HepG2 (cell line): ENCODE data around the gene BDNF. TPM values are rescaled to one million over a fixed set of nuclear protein-coding genes. Genes with fewer than 3 reads are reported as not detected.

Experiments
- ATAC-seq: fragments of 200-7000 bp; cut with Tn5 transposase; 3 replicates; pipeline ENCODE4 v1.9.1; 2020; ENCODE audit warnings: mild to moderate bottlenecking, moderate library complexity
- BruUV-seq: library from RNA; stranded (reverse); fragments of 400-500 nt; replicated peaks from 2 replicates; lab custom pipeline; 2021; lab: Mats Ljungman, UMichigan
- CTCF ChIA-PET: fragments of 300-600 bp; formaldehyde crosslinking; extraction: SDS; loops from one replicate; lab custom pipeline; 2021; ENCODE audit warnings: low total read pairs, inconsistent platforms, low intra/inter-chr PET ratio; lab: Yijun Ruan, JAX
- POLR2A ChIA-PET: fragments of 350-600 bp; sonication (Branson Sonifier 250); formaldehyde crosslinking; loops from one replicate; lab custom pipeline; 2020; ENCODE audit warnings: antibody characterized with exemption, inconsistent platforms; lab: Yijun Ruan, JAX
- DNase-seq: peaks from one replicate; pipeline ENCODE4 v3.0.0-alpha.2; 2015; ENCODE audit warnings: low spot score
- FAIRE-seq: peaks from 3 replicates; lab custom pipeline; 2011; peaks lifted over from hg19 to GRCh38; lab: Jason Lieb, UNC
- H2AFZ ChIP-seq: one replicate; pipeline ENCODE4 v1.6.1; 2011; ENCODE audit warnings: low read length, inconsistent platforms
- H3K27ac ChIP-seq: fragments of 300-600 bp; 3 replicates; pipeline ENCODE4 v1.8.0; 2011; ENCODE audit warnings: mixed run types, mild to moderate bottlenecking, mixed read lengths, low read length, inconsistent platforms; ENCODE audit not compliant: insufficient read depth; ENCODE audit errors: extremely low read length
- H3K27me3 ChIP-seq, 2 experiments: fragments of 200-600 bp in 1 of 2; 2 replicates in 1 of 2; 3 replicates in 1 of 2; pipeline versions ENCODE4 v1.6.0 to v1.8.0; 2011; ENCODE audit warnings: low read length in 2 of 2, mild to moderate bottlenecking in 2 of 2, moderate library complexity in 2 of 2, inconsistent platforms in 1 of 2; ENCODE audit not compliant: insufficient read depth in 2 of 2, control insufficient read depth in 1 of 2
- H3K36me3 ChIP-seq, 2 experiments: fragments of 200-600 bp in 1 of 2; replicated peaks in 1 of 2; 2 replicates in 1 of 2; 3 replicates in 1 of 2; pipeline versions ENCODE4 v1.5.1 to v1.8.0; 2011; ENCODE audit warnings: low read length in 2 of 2, inconsistent platforms in 1 of 2; ENCODE audit not compliant: insufficient read depth in 2 of 2, control insufficient read depth in 1 of 2
- H3K4me1 ChIP-seq: 2 replicates; pipeline ENCODE4 v1.5.1; 2012; ENCODE audit warnings: low read length, inconsistent platforms; ENCODE audit not compliant: insufficient read depth
- H3K4me2 ChIP-seq: 2 replicates; pipeline ENCODE4 v1.6.0; 2011; ENCODE audit warnings: low read depth, low read length, inconsistent platforms
- H3K4me3 ChIP-seq, 3 experiments: fragments of 200-600 bp in 1 of 3; sonication (generic), shearing (Covaris generic) in 1 of 3; replicated peaks in 1 of 3; 2 replicates each; pipeline ENCODE4 v1.5.1; 2011 to 2016; ENCODE audit warnings: low read length in 3 of 3, inconsistent platforms in 2 of 3, low read depth in 2 of 3, mild to moderate bottlenecking in 2 of 3, control low read depth in 1 of 3, mixed read lengths in 1 of 3; ENCODE audit not compliant: insufficient read depth in 1 of 3
- H3K79me2 ChIP-seq: one replicate; pipeline ENCODE4 v1.6.1; 2011; ENCODE audit warnings: low read length, inconsistent platforms; ENCODE audit not compliant: insufficient read depth
- H3K9ac ChIP-seq: 2 replicates; pipeline ENCODE4 v1.6.0; 2011; ENCODE audit warnings: mild to moderate bottlenecking, low read depth, low read length, inconsistent platforms; ENCODE audit not compliant: insufficient read depth
- H3K9me3 ChIP-seq: 2 replicates; pipeline ENCODE4 v1.5.1; 2012; ENCODE audit warnings: mild to moderate bottlenecking, low read length
- H4K20me1 ChIP-seq: 2 replicates; pipeline ENCODE4 v1.6.0; 2011; ENCODE audit warnings: inconsistent platforms, mild to moderate bottlenecking, low read length, moderate library complexity; ENCODE audit not compliant: insufficient read depth
- CBFB ChIP-seq: sonication (generic); formaldehyde crosslinking; IDR thresholded peaks from 2 replicates; pipeline ENCODE4 v1.4.0; 2020; ENCODE audit warnings: missing genetic modification reagents
- CREM ChIP-seq, 2 experiments: sonication (generic) in 1 of 2; formaldehyde crosslinking in 1 of 2; IDR thresholded peaks; 2 replicates each; pipeline versions ENCODE4 v1.4.0 to v1.6.1; 2016 to 2020; ENCODE audit warnings: antibody characterized with exemption in 1 of 2, mild to moderate bottlenecking in 1 of 2, missing genetic modification reagents in 1 of 2
- EEA1 ChIP-seq: sonication (generic); formaldehyde crosslinking; IDR thresholded peaks from 2 replicates; pipeline ENCODE4 v1.5.1; 2020; ENCODE audit warnings: mild to moderate bottlenecking, missing genetic modification reagents, borderline replicate concordance
- FOXA1 ChIP-seq, 2 experiments: fragments of 450-650 bp in 1 of 2; sonication (generic) in 1 of 2; formaldehyde crosslinking in 1 of 2; IDR thresholded peaks; 2 replicates each; pipeline versions ENCODE4 v1.4.0 to v1.6.1; 2016 to 2020; ENCODE audit warnings: missing genetic modification reagents in 1 of 2
- KAT2B ChIP-seq: fragments of 150-350 bp; IDR thresholded peaks from 2 replicates; pipeline ENCODE4 v1.6.1; 2014; ENCODE audit warnings: low read depth, low read length, borderline replicate concordance
- MAFK ChIP-seq, 2 experiments: IDR thresholded peaks in 1 of 2; conservative IDR thresholded peaks in 1 of 2; 2 replicates each; pipeline ENCODE4 v1.6.1; 2011; ENCODE audit warnings: improper control_type of control experiment in 2 of 2, low read length in 2 of 2
- RELA ChIP-seq: sonication (generic); formaldehyde crosslinking; IDR thresholded peaks from 2 replicates; pipeline ENCODE4 v1.4.0; 2020; ENCODE audit warnings: missing genetic modification reagents
- SMARCC2 ChIP-seq: fragments of 450-650 bp; IDR thresholded peaks from 2 replicates; pipeline ENCODE4 v1.6.1; 2017; ENCODE audit warnings: antibody characterized with exemption, mild to moderate bottlenecking
- ZFY ChIP-seq: sonication (generic); formaldehyde crosslinking; IDR thresholded peaks from 2 replicates; pipeline ENCODE4 v1.4.0; 2020; ENCODE audit warnings: missing genetic modification reagents
- ZNF431 ChIP-seq: sonication (generic); formaldehyde crosslinking; IDR thresholded peaks from 2 replicates; pipeline ENCODE4 v1.9.0; 2022; ENCODE audit warnings: missing genetic modification reagents, low read depth, mild to moderate bottlenecking, borderline replicate concordance
- ZNF501 ChIP-seq: sonication (generic); formaldehyde crosslinking; IDR thresholded peaks from 2 replicates; pipeline ENCODE4 v1.5.1; 2020; ENCODE audit warnings: mild to moderate bottlenecking, moderate library complexity, missing genetic modification reagents
- WGBS: methylation state at CpG from one replicate; pipeline ENCODE4 v1.1.6; 2017; ENCODE audit warnings: low lambda C conversion rate; 5-methylcytosine and 5-hydroxymethylcytosine counted together
- in situ Hi-C: cut with HindIII; loops from 2 replicates; pipeline ENCODE4 v1.10.0; 2017; ENCODE audit warnings: low pct_unique_long_range_greater_than_20kb; ENCODE audit not compliant: extremely low pct_ligation_motif_present
- intact Hi-C: fragments of 100-400 bp; cut with micrococcal nuclease; formaldehyde crosslinking; loops from one replicate; pipeline ENCODE4 v1.10.0; 2022; ENCODE audit not compliant: unreplicated experiment
- polyA plus RNA-seq, 8 experiments: library from polyadenylated mRNA; depleted of rRNA in 3 of 8; stranded (reverse) in 7 of 8; unstranded in 1 of 8; fragments of >200 nt; fragmentation: Illumina TruSeq in 4 of 8; extraction: Trizol in 4 of 8; gene quantifications; 2 replicates each; pipeline versions ENCODE4 v1.2.1 to v1.2.3, GENCODE V29; 2011 to 2016; ENCODE audit warnings: low read depth in 4 of 8, missing spikeins in 1 of 8, mixed read lengths in 1 of 8; ENCODE audit not compliant: insufficient read depth in 1 of 8
- total RNA-seq, 5 experiments: library from RNA; depleted of rRNA; stranded (reverse); fragments of >200 nt; fragmentation: Illumina TruSeq; extraction: Trizol; gene quantifications; 2 replicates each; pipeline ENCODE4 v1.2.3, GENCODE V29; 2016; ENCODE audit warnings: low read depth in 1 of 5
- TF ChIP-seq, protein P1 (sequence below): sonication (generic); formaldehyde crosslinking; IDR thresholded peaks from 2 replicates; pipeline ENCODE4 v1.8.0; 2022; ENCODE audit warnings: mild to moderate bottlenecking, missing genetic modification reagents
- TF ChIP-seq, protein P2 (sequence below): sonication (generic); formaldehyde crosslinking; IDR thresholded peaks from 2 replicates; pipeline ENCODE4 v1.4.0; 2020; ENCODE audit warnings: missing genetic modification reagents
- TF ChIP-seq, protein P3 (sequence below): IDR thresholded peaks from 2 replicates; pipeline ENCODE4 v1.6.1; 2016; ENCODE audit warnings: control low read depth
- TF ChIP-seq, protein P4 (sequence below): sonication (generic); formaldehyde crosslinking; IDR thresholded peaks from 2 replicates; pipeline ENCODE4 v1.5.0; 2020; ENCODE audit warnings: mild to moderate bottlenecking, missing genetic modification reagents, moderate library complexity

Gene BDNF
- total and polyA plus RNA-seq, 2 of the 13 experiments (the other 11 are each of a cell fraction or from before 2014, with no cell fraction given), result 0.02 TPM; not detected in 1

DNA sequence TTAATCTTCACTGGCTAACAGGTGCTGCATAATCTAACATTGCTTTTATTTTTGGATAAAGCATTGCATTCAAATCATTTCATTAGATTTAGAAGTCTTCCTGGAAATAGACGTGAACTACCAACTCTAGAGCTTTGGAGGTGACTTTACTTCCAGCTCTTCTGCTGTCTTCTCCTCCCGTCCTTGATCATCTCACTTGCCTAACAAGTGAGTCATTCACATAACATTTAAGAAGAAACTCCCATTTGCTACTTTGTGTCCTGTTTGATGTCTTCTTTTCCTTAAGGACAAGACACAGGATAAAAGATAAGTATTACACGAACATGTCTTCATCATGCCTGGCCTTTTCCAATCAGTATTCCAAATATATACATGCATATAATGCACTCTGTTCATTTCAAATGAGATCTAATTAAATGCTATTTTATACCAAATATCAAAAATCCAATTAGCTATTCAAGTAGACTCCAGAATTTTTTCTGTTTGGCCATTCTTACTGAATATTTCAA is 88.3 kb downstream of the BDNF start:
- ATAC-seq (no peak), FAIRE-seq (no peak), DNase-seq (no peak)
- Histone ChIP-seq H3K9ac (no peak overlapping the region), H3K9me3 (no peaks in the 10 kb centered on the region), H2AFZ (no peak overlapping the region), H4K20me1 (no peaks in the 10 kb centered on the region), H3K36me3 (no peaks in the 10 kb centered on the region), H3K4me2 (no peak overlapping the region), H3K27me3 (no peaks in the 10 kb centered on the region; a peak in 1 of 5 replicates), H3K4me3 (no peak overlapping the region), H3K79me2 (no peaks in the 10 kb centered on the region), H3K27ac (no peak overlapping the region), H3K4me1 (no peaks in the 10 kb centered on the region)
- 0% methylated on average over 3 of the region's 3 CpGs for WGBS
- ChIA-PET POLR2A (no interaction called here), CTCF (no interaction called here)
- in situ Hi-C loops, result no loop called here
- no TSS peak for BruUV-seq
- TF ChIP-seq ZNF431 (CRISPR knock-in tag) (no peak), ZFY (CRISPR knock-in tag) (no peak), SMARCC2 (no peak), FOXA1 (IDR thresholded peaks at IDR 0.05) (no peak), FOXA1 (CRISPR knock-in tag; IDR thresholded peaks at IDR 0.05) (no peak), CREM (IDR thresholded peaks at IDR 0.05) (no peak), CREM (CRISPR knock-in tag; IDR thresholded peaks at IDR 0.05) (no peak), ZNF501 (no peak), CBFB (no peak), RELA (no peak), KAT2B (no peak), MAFK (conservative IDR thresholded peaks at IDR 0.05 in 1 of 2, IDR thresholded peaks at IDR 0.05 in 1 of 2; ENCODE audit: low read length in 2 of 2) (no peak), EEA1 (no peak)
- TF ChIP-seq, protein P1, sequence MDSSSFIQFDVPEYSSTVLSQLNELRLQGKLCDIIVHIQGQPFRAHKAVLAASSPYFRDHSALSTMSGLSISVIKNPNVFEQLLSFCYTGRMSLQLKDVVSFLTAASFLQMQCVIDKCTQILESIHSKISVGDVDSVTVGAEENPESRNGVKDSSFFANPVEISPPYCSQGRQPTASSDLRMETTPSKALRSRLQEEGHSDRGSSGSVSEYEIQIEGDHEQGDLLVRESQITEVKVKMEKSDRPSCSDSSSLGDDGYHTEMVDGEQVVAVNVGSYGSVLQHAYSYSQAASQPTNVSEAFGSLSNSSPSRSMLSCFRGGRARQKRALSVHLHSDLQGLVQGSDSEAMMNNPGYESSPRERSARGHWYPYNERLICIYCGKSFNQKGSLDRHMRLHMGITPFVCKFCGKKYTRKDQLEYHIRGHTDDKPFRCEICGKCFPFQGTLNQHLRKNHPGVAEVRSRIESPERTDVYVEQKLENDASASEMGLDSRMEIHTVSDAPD, result no peak
- TF ChIP-seq, protein P2, sequence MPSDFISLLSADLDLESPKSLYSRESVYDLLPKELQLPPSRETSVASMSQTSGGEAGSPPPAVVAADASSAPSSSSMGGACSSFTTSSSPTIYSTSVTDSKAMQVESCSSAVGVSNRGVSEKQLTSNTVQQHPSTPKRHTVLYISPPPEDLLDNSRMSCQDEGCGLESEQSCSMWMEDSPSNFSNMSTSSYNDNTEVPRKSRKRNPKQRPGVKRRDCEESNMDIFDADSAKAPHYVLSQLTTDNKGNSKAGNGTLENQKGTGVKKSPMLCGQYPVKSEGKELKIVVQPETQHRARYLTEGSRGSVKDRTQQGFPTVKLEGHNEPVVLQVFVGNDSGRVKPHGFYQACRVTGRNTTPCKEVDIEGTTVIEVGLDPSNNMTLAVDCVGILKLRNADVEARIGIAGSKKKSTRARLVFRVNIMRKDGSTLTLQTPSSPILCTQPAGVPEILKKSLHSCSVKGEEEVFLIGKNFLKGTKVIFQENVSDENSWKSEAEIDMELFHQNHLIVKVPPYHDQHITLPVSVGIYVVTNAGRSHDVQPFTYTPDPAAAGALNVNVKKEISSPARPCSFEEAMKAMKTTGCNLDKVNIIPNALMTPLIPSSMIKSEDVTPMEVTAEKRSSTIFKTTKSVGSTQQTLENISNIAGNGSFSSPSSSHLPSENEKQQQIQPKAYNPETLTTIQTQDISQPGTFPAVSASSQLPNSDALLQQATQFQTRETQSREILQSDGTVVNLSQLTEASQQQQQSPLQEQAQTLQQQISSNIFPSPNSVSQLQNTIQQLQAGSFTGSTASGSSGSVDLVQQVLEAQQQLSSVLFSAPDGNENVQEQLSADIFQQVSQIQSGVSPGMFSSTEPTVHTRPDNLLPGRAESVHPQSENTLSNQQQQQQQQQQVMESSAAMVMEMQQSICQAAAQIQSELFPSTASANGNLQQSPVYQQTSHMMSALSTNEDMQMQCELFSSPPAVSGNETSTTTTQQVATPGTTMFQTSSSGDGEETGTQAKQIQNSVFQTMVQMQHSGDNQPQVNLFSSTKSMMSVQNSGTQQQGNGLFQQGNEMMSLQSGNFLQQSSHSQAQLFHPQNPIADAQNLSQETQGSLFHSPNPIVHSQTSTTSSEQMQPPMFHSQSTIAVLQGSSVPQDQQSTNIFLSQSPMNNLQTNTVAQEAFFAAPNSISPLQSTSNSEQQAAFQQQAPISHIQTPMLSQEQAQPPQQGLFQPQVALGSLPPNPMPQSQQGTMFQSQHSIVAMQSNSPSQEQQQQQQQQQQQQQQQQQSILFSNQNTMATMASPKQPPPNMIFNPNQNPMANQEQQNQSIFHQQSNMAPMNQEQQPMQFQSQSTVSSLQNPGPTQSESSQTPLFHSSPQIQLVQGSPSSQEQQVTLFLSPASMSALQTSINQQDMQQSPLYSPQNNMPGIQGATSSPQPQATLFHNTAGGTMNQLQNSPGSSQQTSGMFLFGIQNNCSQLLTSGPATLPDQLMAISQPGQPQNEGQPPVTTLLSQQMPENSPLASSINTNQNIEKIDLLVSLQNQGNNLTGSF (CRISPR knock-in tag), result no peak
- TF ChIP-seq, protein P3, sequence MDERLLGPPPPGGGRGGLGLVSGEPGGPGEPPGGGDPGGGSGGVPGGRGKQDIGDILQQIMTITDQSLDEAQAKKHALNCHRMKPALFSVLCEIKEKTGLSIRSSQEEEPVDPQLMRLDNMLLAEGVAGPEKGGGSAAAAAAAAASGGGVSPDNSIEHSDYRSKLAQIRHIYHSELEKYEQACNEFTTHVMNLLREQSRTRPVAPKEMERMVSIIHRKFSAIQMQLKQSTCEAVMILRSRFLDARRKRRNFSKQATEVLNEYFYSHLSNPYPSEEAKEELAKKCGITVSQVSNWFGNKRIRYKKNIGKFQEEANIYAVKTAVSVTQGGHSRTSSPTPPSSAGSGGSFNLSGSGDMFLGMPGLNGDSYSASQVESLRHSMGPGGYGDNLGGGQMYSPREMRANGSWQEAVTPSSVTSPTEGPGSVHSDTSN (CRISPR knock-in tag), result no peak
- TF ChIP-seq, protein P4, sequence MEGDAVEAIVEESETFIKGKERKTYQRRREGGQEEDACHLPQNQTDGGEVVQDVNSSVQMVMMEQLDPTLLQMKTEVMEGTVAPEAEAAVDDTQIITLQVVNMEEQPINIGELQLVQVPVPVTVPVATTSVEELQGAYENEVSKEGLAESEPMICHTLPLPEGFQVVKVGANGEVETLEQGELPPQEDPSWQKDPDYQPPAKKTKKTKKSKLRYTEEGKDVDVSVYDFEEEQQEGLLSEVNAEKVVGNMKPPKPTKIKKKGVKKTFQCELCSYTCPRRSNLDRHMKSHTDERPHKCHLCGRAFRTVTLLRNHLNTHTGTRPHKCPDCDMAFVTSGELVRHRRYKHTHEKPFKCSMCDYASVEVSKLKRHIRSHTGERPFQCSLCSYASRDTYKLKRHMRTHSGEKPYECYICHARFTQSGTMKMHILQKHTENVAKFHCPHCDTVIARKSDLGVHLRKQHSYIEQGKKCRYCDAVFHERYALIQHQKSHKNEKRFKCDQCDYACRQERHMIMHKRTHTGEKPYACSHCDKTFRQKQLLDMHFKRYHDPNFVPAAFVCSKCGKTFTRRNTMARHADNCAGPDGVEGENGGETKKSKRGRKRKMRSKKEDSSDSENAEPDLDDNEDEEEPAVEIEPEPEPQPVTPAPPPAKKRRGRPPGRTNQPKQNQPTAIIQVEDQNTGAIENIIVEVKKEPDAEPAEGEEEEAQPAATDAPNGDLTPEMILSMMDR (CRISPR knock-in tag), result no peak
- intact Hi-C loops, result no loop called here
